ENCODE measurements around the gene TIAM1. TPM values are rescaled to one million over a fixed set of nuclear protein-coding genes. Genes with fewer than 3 reads are reported as not detected.

Gene TIAM1
- total RNA-seq, 1 donor from 2014 or later = under 0.01 TPM

- no peak for DNase-seq (ENCODE audit: low read depth in 2 of 2)
These were observed 253.7 kb downstream of the TIAM1 start for GRCh38 chr21:31090376-31090775.

GRCh38 chr21:31088474-31088751, 255.6 kb downstream of the TIAM1 start:
- no peak for DNase-seq (ENCODE audit: low read depth in 2 of 2)

GRCh38 chr21:31087639-31088473, 256.2 kb downstream of the TIAM1 start:
- no peak for DNase-seq (ENCODE audit: low read depth in 2 of 2)

DNA sequence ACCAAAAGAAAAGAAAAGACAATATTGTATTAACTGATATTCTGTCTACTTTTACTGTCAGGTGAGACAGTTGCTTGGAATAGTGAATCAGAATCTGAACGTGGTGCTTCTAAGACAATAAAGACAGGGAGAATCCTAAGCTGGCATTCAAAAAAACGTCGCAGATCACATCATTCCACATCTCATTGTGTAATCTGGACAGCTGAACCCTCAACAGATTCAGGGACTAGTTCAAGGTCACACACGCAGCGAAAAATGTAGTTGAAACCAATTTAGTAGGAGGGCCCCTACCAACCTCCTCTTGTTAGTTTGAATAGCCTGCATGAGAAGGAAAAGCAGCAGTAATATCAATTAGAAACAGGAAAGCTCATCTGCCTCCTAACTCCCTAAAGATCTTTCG, 259.4 kb downstream of the TIAM1 start:
- DNase-seq (ENCODE audit: low read depth in 2 of 2) = no peak

DNA sequence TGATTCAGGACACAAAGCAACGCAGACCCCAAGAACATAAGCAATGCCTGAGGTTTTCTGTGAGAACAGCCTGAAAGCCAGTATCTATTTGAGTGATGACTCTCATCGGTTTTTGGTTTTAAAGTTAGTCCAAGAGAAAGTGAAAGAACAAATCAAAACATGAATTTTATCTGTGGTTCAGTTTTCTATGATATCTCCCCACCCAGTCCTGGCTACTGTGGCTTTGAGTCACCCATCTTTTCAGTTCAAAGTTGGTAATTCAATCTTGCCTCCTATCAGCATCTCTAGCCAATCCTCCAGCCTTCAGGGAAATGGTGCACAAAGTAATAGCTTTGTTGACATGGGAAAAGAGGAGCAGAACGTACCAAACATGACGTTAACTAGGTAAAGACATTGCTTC, 265.3 kb downstream of the TIAM1 start:
- no peak for DNase-seq (ENCODE audit: low read depth in 2 of 2)

GRCh38 chr21:31078216-31078615, 265.8 kb downstream of the TIAM1 start:
- DNase-seq (ENCODE audit: low read depth in 2 of 2) = no peak

DNA sequence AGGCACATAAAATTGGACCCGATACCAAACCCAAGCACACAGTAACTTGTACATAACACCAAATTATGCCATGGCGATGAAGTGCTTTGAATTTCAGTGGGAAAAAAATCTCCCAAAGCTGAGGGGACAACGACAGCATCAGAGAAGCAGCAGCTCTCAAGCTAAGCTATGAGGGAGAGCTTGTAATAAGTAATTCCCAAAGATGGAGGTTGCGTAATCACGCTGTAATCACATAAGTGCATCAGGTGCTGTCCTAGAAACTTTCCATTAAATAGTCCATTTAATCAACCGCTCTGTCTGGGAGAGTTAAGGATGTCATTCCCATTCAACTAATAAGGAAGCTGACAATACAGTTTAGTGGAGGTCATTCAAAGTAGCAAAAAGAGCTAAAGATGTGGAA, 268.2 kb downstream of the TIAM1 start:
- no peak for DNase-seq (ENCODE audit: low read depth in 2 of 2)

DNA sequence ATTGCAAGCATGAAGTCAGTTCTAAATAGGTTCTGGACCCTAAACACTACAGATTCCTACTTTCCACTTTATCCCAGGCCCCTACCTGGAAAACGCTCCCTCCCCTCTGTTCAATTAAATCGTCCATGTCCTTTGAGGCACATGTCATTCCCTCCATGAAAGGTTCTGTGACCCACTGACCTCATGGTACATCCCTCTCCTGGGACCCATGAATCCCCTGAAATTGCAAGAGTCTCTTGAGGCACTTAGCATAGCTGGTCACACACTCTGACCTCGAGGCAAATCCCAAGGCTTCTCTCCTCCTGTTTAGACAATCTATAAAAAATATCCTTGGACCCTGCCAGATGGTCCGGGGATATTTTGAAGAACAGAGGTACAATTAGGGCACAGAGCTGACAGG, 271.5 kb downstream of the TIAM1 start:
- DNase-seq (ENCODE audit: low read depth in 2 of 2) = no peak

Data from lung microvascular endothelial cell (primary cell).